ENCODE measurements around the gene RPL3. TPM values are rescaled to one million over a fixed set of nuclear protein-coding genes. Genes with fewer than 3 reads are reported as not detected.

Gene RPL3
- total RNA-seq, 2 experiments from 2014 or later = 3,952 to 3,974 TPM

DNA sequence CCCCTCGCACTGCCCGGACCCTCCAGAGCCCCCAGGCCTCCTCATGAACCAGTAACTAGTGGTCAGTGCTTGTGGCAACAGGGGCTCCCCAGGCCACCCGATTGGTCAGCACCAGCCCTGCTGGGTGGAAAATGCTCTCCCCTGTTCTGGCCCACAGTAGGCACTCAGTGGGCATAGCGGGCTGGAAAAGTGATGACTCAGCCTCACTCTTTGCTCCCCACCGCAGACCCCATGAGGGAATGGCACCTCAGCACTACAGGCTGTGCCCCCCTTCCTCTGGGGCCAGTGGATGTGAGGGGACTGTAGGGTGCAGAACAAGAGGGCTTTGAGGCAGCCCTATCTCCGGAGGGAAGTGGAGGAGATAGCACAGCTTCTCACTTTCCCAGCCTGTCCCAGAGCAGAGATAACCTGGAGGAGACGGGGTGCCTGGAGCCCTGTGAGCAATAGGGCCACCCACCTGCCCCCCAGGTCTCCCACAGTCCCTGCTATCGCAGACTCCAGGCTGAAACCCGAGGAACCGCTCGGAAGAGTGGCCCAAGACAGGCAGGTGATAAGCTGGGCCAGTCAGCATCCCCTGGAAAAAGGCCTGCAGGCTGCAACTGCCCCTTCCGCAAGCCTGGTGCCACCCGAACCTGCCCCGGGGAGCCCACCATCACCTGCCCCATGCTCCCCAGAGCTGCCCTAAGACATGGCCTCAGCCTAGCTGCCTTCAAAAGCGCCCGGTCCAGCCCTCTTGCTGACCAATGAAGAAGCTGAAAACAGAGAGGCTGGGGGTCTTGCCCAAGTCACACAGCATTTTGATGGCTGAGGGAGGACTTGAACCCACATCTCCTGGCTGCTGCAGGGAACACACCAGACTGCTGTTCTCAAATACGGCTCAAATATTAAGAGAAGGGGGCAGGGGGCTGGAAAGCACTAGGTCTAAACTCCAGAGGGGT, 45.2 kb downstream of the RPL3 start:
- POLR2A ChIA-PET = no interaction called here
- TF ChIP-seq, protein P1, sequence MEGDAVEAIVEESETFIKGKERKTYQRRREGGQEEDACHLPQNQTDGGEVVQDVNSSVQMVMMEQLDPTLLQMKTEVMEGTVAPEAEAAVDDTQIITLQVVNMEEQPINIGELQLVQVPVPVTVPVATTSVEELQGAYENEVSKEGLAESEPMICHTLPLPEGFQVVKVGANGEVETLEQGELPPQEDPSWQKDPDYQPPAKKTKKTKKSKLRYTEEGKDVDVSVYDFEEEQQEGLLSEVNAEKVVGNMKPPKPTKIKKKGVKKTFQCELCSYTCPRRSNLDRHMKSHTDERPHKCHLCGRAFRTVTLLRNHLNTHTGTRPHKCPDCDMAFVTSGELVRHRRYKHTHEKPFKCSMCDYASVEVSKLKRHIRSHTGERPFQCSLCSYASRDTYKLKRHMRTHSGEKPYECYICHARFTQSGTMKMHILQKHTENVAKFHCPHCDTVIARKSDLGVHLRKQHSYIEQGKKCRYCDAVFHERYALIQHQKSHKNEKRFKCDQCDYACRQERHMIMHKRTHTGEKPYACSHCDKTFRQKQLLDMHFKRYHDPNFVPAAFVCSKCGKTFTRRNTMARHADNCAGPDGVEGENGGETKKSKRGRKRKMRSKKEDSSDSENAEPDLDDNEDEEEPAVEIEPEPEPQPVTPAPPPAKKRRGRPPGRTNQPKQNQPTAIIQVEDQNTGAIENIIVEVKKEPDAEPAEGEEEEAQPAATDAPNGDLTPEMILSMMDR (IDR thresholded peaks at IDR 0.05) = no peak
- no peak for DNase-seq
- intact Hi-C loops (cut with DNase I, micrococcal nuclease) = no loop called here
- H3K27ac ChIP-seq (ENCODE audit: low read depth in 1 of 2, low read length in 2 of 2) = no peak overlapping the region
- no peak for ATAC-seq (ENCODE audit: poor library complexity)
- Mint-ChIP-seq H3K27me3 (peaks cover 9% of the 10 kb centered on the region), H3K4me3 (no peak overlapping the region), H3K9me3 (no peaks in the 10 kb centered on the region), H3K27ac (no peak overlapping the region), H3K36me3 (ENCODE audit: low read depth) (no peaks in the 10 kb centered on the region), H3K4me1 (ENCODE audit: low read depth) (no peaks in the 10 kb centered on the region)
- CTCF ChIA-PET = no interaction called here
- H3K9me3 ChIP-seq (ENCODE audit: control insufficient read depth in 1 of 2, insufficient read depth in 1 of 2, low read length in 2 of 2) = peaks cover 0 to 16% of the 10 kb centered on the region in 2 experiments
- H3K4me3 ChIP-seq (ENCODE audit: low read length) = no peak overlapping the region
- peaks cover 0 to 2% of the 10 kb centered on the region in 2 experiments for H3K27me3 ChIP-seq (ENCODE audit: control insufficient read depth in 1 of 2, insufficient read depth in 2 of 2, low read length in 2 of 2)
- H3K4me1 ChIP-seq (ENCODE audit: insufficient read depth, low read length) = no peaks in the 10 kb centered on the region
- no peaks in the 10 kb centered on the region for H3K36me3 ChIP-seq (ENCODE audit: insufficient read depth, low read length)

DNA sequence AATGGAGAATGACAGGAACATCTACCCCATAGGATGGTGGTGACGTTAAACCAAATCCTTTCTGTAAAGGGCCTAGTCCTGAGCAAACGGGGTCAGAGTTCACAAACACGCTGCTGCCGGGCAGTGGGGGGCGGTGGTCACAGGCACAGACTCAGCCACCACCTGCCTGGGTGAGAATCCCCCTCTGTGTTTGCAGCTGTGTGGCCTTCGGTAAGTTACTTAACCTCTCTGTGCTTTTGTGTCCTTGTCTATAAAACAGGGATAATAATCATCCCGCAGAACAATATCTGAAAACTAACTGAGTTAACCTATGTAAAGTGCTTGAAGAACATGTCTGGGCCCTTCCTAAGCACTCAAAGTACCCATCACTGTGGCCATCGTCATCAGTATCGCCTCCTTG, 48.6 kb downstream of the RPL3 start:
- TF ChIP-seq, protein P1 (IDR thresholded peaks at IDR 0.05) = no peak
- Mint-ChIP-seq H3K27me3 (no peaks in the 10 kb centered on the region), H3K4me1 (ENCODE audit: low read depth) (no peaks in the 10 kb centered on the region), H3K9me3 (no peaks in the 10 kb centered on the region), H3K4me3 (no peak overlapping the region), H3K36me3 (ENCODE audit: low read depth) (no peaks in the 10 kb centered on the region), H3K27ac (no peak overlapping the region)
- ChIA-PET CTCF (no interaction called here), POLR2A (no interaction called here)
- DNase-seq = no peak
- intact Hi-C loops (cut with DNase I, micrococcal nuclease) = no loop called here
- H3K36me3 ChIP-seq (ENCODE audit: insufficient read depth, low read length) = no peaks in the 10 kb centered on the region
- no peak for ATAC-seq (ENCODE audit: poor library complexity)
- H3K4me1 ChIP-seq (ENCODE audit: insufficient read depth, low read length) = no peaks in the 10 kb centered on the region
- peaks cover 0 to 10% of the 10 kb centered on the region in 2 experiments for H3K9me3 ChIP-seq (ENCODE audit: control insufficient read depth in 1 of 2, insufficient read depth in 1 of 2, low read length in 2 of 2)
- H3K4me3 ChIP-seq (ENCODE audit: low read length) = no peak overlapping the region
- no peak overlapping the region for H3K27ac ChIP-seq (ENCODE audit: low read depth in 1 of 2, low read length in 2 of 2)
- no peaks in the 10 kb centered on the region for H3K27me3 ChIP-seq (ENCODE audit: control insufficient read depth in 1 of 2, insufficient read depth in 2 of 2, low read length in 2 of 2)

DNA sequence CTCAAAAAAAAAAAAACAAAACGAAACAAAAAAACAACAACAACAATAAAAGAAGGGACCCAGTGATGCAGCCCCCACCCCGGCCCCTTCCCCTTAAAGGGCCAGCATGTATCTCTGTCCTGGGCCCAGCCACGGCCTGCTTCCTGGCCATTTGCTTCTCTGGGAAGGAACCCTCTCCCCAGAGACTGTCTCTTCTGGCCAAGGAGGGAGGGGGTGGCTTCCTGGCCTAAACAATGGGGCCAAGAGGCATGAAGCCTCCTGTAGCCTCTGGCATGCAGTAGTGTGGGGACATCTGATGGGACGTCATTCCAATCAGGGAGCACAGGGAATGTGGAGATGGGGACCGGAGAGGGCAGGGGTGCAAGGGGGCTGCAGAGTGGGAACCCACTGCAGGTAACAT, 49.1 kb downstream of the RPL3 start:
- Histone ChIP-seq H3K4me1 (ENCODE audit: insufficient read depth, low read length) (no peaks in the 10 kb centered on the region), H3K9me3 (ENCODE audit: control insufficient read depth in 1 of 2, insufficient read depth in 1 of 2, low read length in 2 of 2) (peaks cover 0 to 10% of the 10 kb centered on the region in 2 experiments), H3K36me3 (ENCODE audit: insufficient read depth, low read length) (no peaks in the 10 kb centered on the region), H3K27me3 (ENCODE audit: control insufficient read depth in 1 of 2, insufficient read depth in 2 of 2, low read length in 2 of 2) (no peaks in the 10 kb centered on the region), H3K4me3 (ENCODE audit: low read length) (no peak overlapping the region), H3K27ac (ENCODE audit: low read depth in 1 of 2, low read length in 2 of 2) (no peak overlapping the region)
- CTCF ChIA-PET = no interaction called here
- POLR2A ChIA-PET = no interaction called here
- Mint-ChIP-seq H3K4me3 (no peak overlapping the region), H3K36me3 (ENCODE audit: low read depth) (no peaks in the 10 kb centered on the region), H3K27me3 (no peaks in the 10 kb centered on the region), H3K27ac (no peak overlapping the region), H3K9me3 (no peaks in the 10 kb centered on the region), H3K4me1 (ENCODE audit: low read depth) (no peaks in the 10 kb centered on the region)
- ATAC-seq (ENCODE audit: poor library complexity) (no peak), DNase-seq (no peak)
- intact Hi-C loops (cut with DNase I, micrococcal nuclease) = no loop called here
- TF ChIP-seq, protein P1 (IDR thresholded peaks at IDR 0.05) = no peak

Data from CD4-positive, alpha-beta T cell (primary cell).